Measurements from ENCODE around the gene KRTAP5-1.

KRTAP5-1 gene

GRCh38 chr11:1561955-1562354 is 23.1 kb downstream of the KRTAP5-1 start:
- H3K4me3 ChIP-seq (ENCODE audit: low read depth, low read length) = no peak overlapping the region
- TF ChIP-seq MAX (IDR thresholded peaks at IDR 0.05; ENCODE audit: low read depth, low read length) (no peak), CTCF (IDR thresholded peaks at IDR 0.05; ENCODE audit: low read depth, low read length) (no peak), MYC (IDR thresholded peaks at IDR 0.05; ENCODE audit: low read depth, low read length) (no peak), POLR2A (IDR thresholded peaks at IDR 0.05; ENCODE audit: extremely low read depth, insufficient read length) (no peak)
- no peak for DNase-seq (ENCODE audit: low read depth)

- no peak overlapping the region for H3K4me3 ChIP-seq (ENCODE audit: low read depth, low read length)
- no peak for DNase-seq (ENCODE audit: low read depth)
- TF ChIP-seq POLR2A (IDR thresholded peaks at IDR 0.05; ENCODE audit: extremely low read depth, insufficient read length) (no peak), CTCF (IDR thresholded peaks at IDR 0.05; ENCODE audit: low read depth, low read length) (no peak), MAX (IDR thresholded peaks at IDR 0.05; ENCODE audit: low read depth, low read length) (no peak), MYC (IDR thresholded peaks at IDR 0.05; ENCODE audit: low read depth, low read length) (no peak)
These were observed 23.8 kb downstream of the KRTAP5-1 start for GRCh38 chr11:1561266-1561665.

- no peak overlapping the region for H3K4me3 ChIP-seq (ENCODE audit: low read depth, low read length)
- DNase-seq (ENCODE audit: low read depth) = no peak
- TF ChIP-seq MYC (IDR thresholded peaks at IDR 0.05; ENCODE audit: low read depth, low read length) = no peak
- TF ChIP-seq MAX (IDR thresholded peaks at IDR 0.05; ENCODE audit: low read depth, low read length) = no peak
- TF ChIP-seq POLR2A (IDR thresholded peaks at IDR 0.05; ENCODE audit: extremely low read depth, insufficient read length) = no peak
- no peak for TF ChIP-seq CTCF (IDR thresholded peaks at IDR 0.05; ENCODE audit: low read depth, low read length)
These were observed 24.3 kb downstream of the KRTAP5-1 start for GRCh38 chr11:1560649-1561251.

GRCh38 chr11:1560002-1560648 is 25.0 kb downstream of the KRTAP5-1 start:
- TF ChIP-seq MAX (IDR thresholded peaks at IDR 0.05; ENCODE audit: low read depth, low read length) (no peak), MYC (IDR thresholded peaks at IDR 0.05; ENCODE audit: low read depth, low read length) (no peak), POLR2A (IDR thresholded peaks at IDR 0.05; ENCODE audit: extremely low read depth, insufficient read length) (no peak), CTCF (IDR thresholded peaks at IDR 0.05; ENCODE audit: low read depth, low read length) (no peak)
- no peak overlapping the region for H3K4me3 ChIP-seq (ENCODE audit: low read depth, low read length)
- DNase-seq (ENCODE audit: low read depth) = no peak

- DNase-seq (ENCODE audit: low read depth) = no peak
- TF ChIP-seq POLR2A (IDR thresholded peaks at IDR 0.05; ENCODE audit: extremely low read depth, insufficient read length) (no peak), CTCF (IDR thresholded peaks at IDR 0.05; ENCODE audit: low read depth, low read length) (no peak), MYC (IDR thresholded peaks at IDR 0.05; ENCODE audit: low read depth, low read length) (no peak), MAX (IDR thresholded peaks at IDR 0.05; ENCODE audit: low read depth, low read length) (no peak)
- H3K4me3 ChIP-seq (ENCODE audit: low read depth, low read length) = no peak overlapping the region
These were observed 25.8 kb downstream of the KRTAP5-1 start for GRCh38 chr11:1559111-1559951.

Data from NB4 (cell line).